ENCODE measurements around the gene CNIH3. TPM values are rescaled to one million over a fixed set of nuclear protein-coding genes. Genes with fewer than 3 reads are reported as not detected.

Gene CNIH3
- total RNA-seq, 1 experiment from 2014 or later, result 4.2 TPM

DNA sequence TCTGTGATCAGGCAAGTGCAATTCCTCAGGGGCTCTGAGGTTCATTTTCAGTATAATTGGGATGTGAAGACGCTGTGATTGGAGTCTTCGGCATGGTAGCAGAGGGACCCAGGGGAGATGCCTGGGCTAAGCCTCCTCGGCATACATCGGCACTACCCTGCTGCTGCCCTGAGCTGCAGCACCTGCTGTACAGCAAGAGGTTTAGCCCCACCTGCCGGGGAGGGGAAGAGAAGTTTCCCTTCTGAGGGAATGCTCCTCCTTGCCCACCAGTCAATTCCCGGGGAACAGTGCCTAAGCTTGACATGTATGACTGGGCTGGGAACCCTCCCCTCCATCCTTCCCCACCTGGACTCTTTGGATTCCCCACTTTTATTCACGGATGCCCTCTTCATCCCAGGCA lies 24.9 kb downstream of the CNIH3 start:
- H3K79me1 ChIP-seq (ENCODE audit: insufficient read depth, low read depth, low read length, poor library complexity, severe bottlenecking), result no peaks in the 10 kb centered on the region
- no peak overlapping the region for H4K5ac ChIP-seq (ENCODE audit: insufficient read length, low read depth, low read length)
- no peak overlapping the region for H3K9ac ChIP-seq (ENCODE audit: extremely low read depth, insufficient read length, low read length)
- H3K4ac ChIP-seq (ENCODE audit: low read depth, low read length), result no peak overlapping the region
- H3K79me2 ChIP-seq (ENCODE audit: insufficient read depth, low read length), result no peaks in the 10 kb centered on the region
- no peak overlapping the region for H3K23ac ChIP-seq (ENCODE audit: insufficient read length, low read depth, low read length)
- no peak overlapping the region for H2BK120ac ChIP-seq (ENCODE audit: low read depth, low read length, poor library complexity, severe bottlenecking)
- no peak overlapping the region for H4K8ac ChIP-seq (replicated peaks; ENCODE audit: insufficient read length, low read depth, low read length)
- H3K56ac ChIP-seq (ENCODE audit: insufficient read length, low read depth, low read length), result no peak overlapping the region
- H3K4me3 Mint-ChIP-seq, result no peak overlapping the region
- no peak overlapping the region for H3K4me2 ChIP-seq (ENCODE audit: insufficient read depth, insufficient read length, low read length)
- no peak overlapping the region for H3T11ph ChIP-seq (ENCODE audit: low read length)
- H4K91ac ChIP-seq (ENCODE audit: insufficient read length, low read depth, low read length), result no peak overlapping the region
- no peaks in the 10 kb centered on the region for H4K20me1 ChIP-seq (ENCODE audit: control insufficient read depth, insufficient read depth, insufficient read length)
- no peaks in the 10 kb centered on the region for H3K4me1 ChIP-seq (ENCODE audit: insufficient read depth, low read length)
- no peak overlapping the region for H2AK5ac ChIP-seq (ENCODE audit: insufficient read length, low read length)
- H3K27ac Mint-ChIP-seq, result no peak overlapping the region
- DNase-seq, result peak; percentile 76
- H3K36me3 Mint-ChIP-seq (ENCODE audit: insufficient read depth in 1 of 3, low read depth in 3 of 3), result no peaks in the 10 kb centered on the region
- H2BK5ac ChIP-seq (ENCODE audit: insufficient read length, low read length), result no peak overlapping the region
- no peak overlapping the region for H2BK20ac ChIP-seq (ENCODE audit: low read depth, low read length, poor library complexity, severe bottlenecking)
- H3K27me3 ChIP-seq (ENCODE audit: insufficient read depth, low read length), result no peaks in the 10 kb centered on the region
- no peak overlapping the region for H2BK15ac ChIP-seq (ENCODE audit: low read depth, low read length)
- no peak overlapping the region for H2BK12ac ChIP-seq (ENCODE audit: insufficient read length, low read depth, low read length)
- no peaks in the 10 kb centered on the region for H3K9me3 ChIP-seq (ENCODE audit: control insufficient read depth, low read depth, low read length)
- TF ChIP-seq, protein P1, sequence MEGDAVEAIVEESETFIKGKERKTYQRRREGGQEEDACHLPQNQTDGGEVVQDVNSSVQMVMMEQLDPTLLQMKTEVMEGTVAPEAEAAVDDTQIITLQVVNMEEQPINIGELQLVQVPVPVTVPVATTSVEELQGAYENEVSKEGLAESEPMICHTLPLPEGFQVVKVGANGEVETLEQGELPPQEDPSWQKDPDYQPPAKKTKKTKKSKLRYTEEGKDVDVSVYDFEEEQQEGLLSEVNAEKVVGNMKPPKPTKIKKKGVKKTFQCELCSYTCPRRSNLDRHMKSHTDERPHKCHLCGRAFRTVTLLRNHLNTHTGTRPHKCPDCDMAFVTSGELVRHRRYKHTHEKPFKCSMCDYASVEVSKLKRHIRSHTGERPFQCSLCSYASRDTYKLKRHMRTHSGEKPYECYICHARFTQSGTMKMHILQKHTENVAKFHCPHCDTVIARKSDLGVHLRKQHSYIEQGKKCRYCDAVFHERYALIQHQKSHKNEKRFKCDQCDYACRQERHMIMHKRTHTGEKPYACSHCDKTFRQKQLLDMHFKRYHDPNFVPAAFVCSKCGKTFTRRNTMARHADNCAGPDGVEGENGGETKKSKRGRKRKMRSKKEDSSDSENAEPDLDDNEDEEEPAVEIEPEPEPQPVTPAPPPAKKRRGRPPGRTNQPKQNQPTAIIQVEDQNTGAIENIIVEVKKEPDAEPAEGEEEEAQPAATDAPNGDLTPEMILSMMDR (conservative IDR thresholded peaks at IDR 0.05), result peak; percentile 62
- H3K27ac ChIP-seq (ENCODE audit: insufficient read length, low read depth, low read length), result no peak overlapping the region
- no peak overlapping the region for H2AFZ ChIP-seq (ENCODE audit: low read length)
- H3K23me2 ChIP-seq (ENCODE audit: insufficient read length, low read depth, low read length, poor library complexity, severe bottlenecking), result no peaks in the 10 kb centered on the region
- no peak overlapping the region for H3K18ac ChIP-seq (ENCODE audit: insufficient read length, low read depth, low read length)
- H3K9me3 Mint-ChIP-seq, result no peaks in the 10 kb centered on the region
- H3K14ac ChIP-seq (ENCODE audit: insufficient read depth, low read length), result no peak overlapping the region
- no peaks in the 10 kb centered on the region for H3K27me3 Mint-ChIP-seq (ENCODE audit: low read depth)
- peaks cover 17 to 22% of the 10 kb centered on the region in 2 experiments for H3K4me1 Mint-ChIP-seq
- WGBS (ENCODE audit: extremely low coverage, insufficient read length, low lambda C conversion rate), result no CpG with 5 or more reads among the region's 7 CpGs
